K562 (cell line): ENCODE measurements around the gene FA2H. TPM values are rescaled to one million over a fixed set of nuclear protein-coding genes. Genes with fewer than 3 reads are reported as not detected.

ENCODE experiments used
- BACH1 ChIP-seq: fragments of 200-800 bp; sonication (Bioruptor generic); IDR thresholded peaks from 2 replicates; pipeline ENCODE4 v1.6.1; 2016; ENCODE audit warnings: missing genetic modification characterization, missing compliant biosample characterization
- CBX8 ChIP-seq: fragments of 200-600 bp; sonication (generic); IDR thresholded peaks from 2 replicates; pipeline ENCODE4 v1.6.1; 2012; ENCODE audit warnings: borderline replicate concordance, mixed run types, low read depth, mild to moderate bottlenecking, moderate library complexity, mixed read lengths, low read length, control low read depth, inconsistent platforms; ENCODE audit not compliant: poor library complexity, severe bottlenecking; ENCODE audit errors: extremely low read depth
- CCNT2 ChIP-seq: IDR thresholded peaks from 2 replicates; pipeline ENCODE4 v1.6.1; 2011; ENCODE audit warnings: borderline replicate concordance, low read depth, mild to moderate bottlenecking, moderate library complexity, mixed read lengths, low read length; ENCODE audit not compliant: insufficient read length; ENCODE audit errors: extremely low read depth
- CHD4 ChIP-seq: fragments of 200-600 bp; sonication (generic); IDR thresholded peaks from 3 replicates; pipeline ENCODE4 v1.6.1; 2012; ENCODE audit warnings: low read depth, mild to moderate bottlenecking, mixed read lengths, low read length, inconsistent platforms; ENCODE audit not compliant: insufficient read depth, insufficient replicate concordance, poor library complexity, severe bottlenecking
- FUS ChIP-seq: fragments of 200-400 bp; formaldehyde crosslinking; optimal IDR thresholded peaks from 2 replicates; pipeline ENCODE3; 2017; ENCODE audit warnings: low read depth, low read length
- HEY1 ChIP-seq: fragments of 250-450 bp; sonication (Bioruptor Pico); IDR thresholded peaks from 2 replicates; pipeline ENCODE4 v1.5.0; 2020; ENCODE audit warnings: mild to moderate bottlenecking, moderate library complexity, borderline replicate concordance
- ILK ChIP-seq: fragments of 450-650 bp; IDR thresholded peaks from 2 replicates; pipeline ENCODE4 v1.6.1; 2016; ENCODE audit warnings: missing genetic modification characterization, low read depth, mild to moderate bottlenecking, missing compliant biosample characterization, moderate library complexity, borderline replicate concordance
- MED1 ChIP-seq: sonication (generic); formaldehyde crosslinking; IDR thresholded peaks from 2 replicates; pipeline ENCODE4 v1.8.1; 2023; ENCODE audit warnings: missing genetic modification reagents, borderline replicate concordance
- MTF1 ChIP-seq: fragments of 250-450 bp; sonication (Bioruptor Pico); IDR thresholded peaks from 2 replicates; pipeline ENCODE4 v1.9.0; 2021; ENCODE audit warnings: moderate library complexity, mild to moderate bottlenecking, inconsistent platforms, borderline replicate concordance
- PML ChIP-seq: IDR thresholded peaks from 2 replicates; pipeline ENCODE4 v1.6.1; 2012; ENCODE audit warnings: low read length, inconsistent platforms
- SREBF2 ChIP-seq: sonication (generic); formaldehyde crosslinking; IDR thresholded peaks from 2 replicates; pipeline ENCODE4 v1.4.0; 2020; ENCODE audit warnings: mild to moderate bottlenecking, missing genetic modification reagents
- TRIM24 ChIP-seq, 2 experiments: fragments of 450-650 bp; IDR thresholded peaks; 2 replicates each; pipeline ENCODE4 v1.6.1; 2016
- ZNF121 ChIP-seq: sonication (generic); formaldehyde crosslinking; conservative IDR thresholded peaks from 2 replicates; pipeline ENCODE4 v1.8.0; 2022; ENCODE audit warnings: missing genetic modification reagents
- ZNF263 ChIP-seq: sonication (generic); formaldehyde crosslinking; IDR thresholded peaks from 2 replicates; pipeline ENCODE4 v1.8.0; 2022; ENCODE audit warnings: mild to moderate bottlenecking, missing genetic modification reagents, borderline replicate concordance
- ZNF780A ChIP-seq: fragments of 250-450 bp; sonication (Bioruptor Pico); IDR thresholded peaks from 2 replicates; pipeline ENCODE4 v1.5.0; 2021; ENCODE audit warnings: mild to moderate bottlenecking
- polyA plus RNA-seq, 8 experiments: library from polyadenylated mRNA; depleted of rRNA in 4 of 8; stranded (reverse) in 5 of 8; unstranded in 3 of 8; fragments of >200 nt; fragmentation: Nextera tagmentation in 2 of 8; fragmentation: Illumina TruSeq in 1 of 8; extraction: Ambion mirVana in 2 of 8; extraction: Trizol in 1 of 8; gene quantifications; 2 replicates each; pipeline versions ENCODE4 v1.2.1 to v1.2.3, GENCODE V29; 2011 to 2014; ENCODE audit warnings: inconsistent platforms in 1 of 8, missing spikeins in 1 of 8
- total RNA-seq, 7 experiments: library from RNA; depleted of rRNA in 6 of 7; stranded (reverse); fragments of >200 nt in 6 of 7; fragmentation: Illumina TruSeq in 2 of 7; extraction: Trizol in 2 of 7; gene quantifications; 2 replicates each; pipeline versions ENCODE4 v1.2.1 to v1.2.3, GENCODE V29; 2011 to 2021; ENCODE audit warnings: low replicate concordance in 1 of 7
- TF ChIP-seq, protein P1 (sequence below): fragments of 250-450 bp; sonication (Bioruptor Pico); IDR thresholded peaks from 2 replicates; pipeline ENCODE4 v1.5.0; 2020; ENCODE audit warnings: mild to moderate bottlenecking, borderline replicate concordance
- TF ChIP-seq, protein P2 (sequence below): conservative IDR thresholded peaks from 2 replicates; pipeline ENCODE4 v1.6.1; 2011; ENCODE audit warnings: low read depth, mild to moderate bottlenecking, low read length; ENCODE audit not compliant: control insufficient read depth
- TF ChIP-seq, protein P3 (sequence below): fragments of 250-450 bp; sonication (Bioruptor Pico); IDR thresholded peaks from 2 replicates; pipeline ENCODE4 v1.6.1; 2021; ENCODE audit warnings: mild to moderate bottlenecking
- TF ChIP-seq, protein P4 (sequence below), 2 experiments: fragments of 450-650 bp in 1 of 2; sonication (generic) in 1 of 2; formaldehyde crosslinking in 1 of 2; IDR thresholded peaks in 1 of 2; conservative IDR thresholded peaks in 1 of 2; 2 replicates each; pipeline versions ENCODE4 v1.6.1 to v1.8.1; 2016 to 2023; ENCODE audit warnings: mild to moderate bottlenecking in 2 of 2, moderate library complexity in 2 of 2, inconsistent platforms in 1 of 2, missing genetic modification reagents in 1 of 2

FA2H gene
- total and polyA plus RNA-seq, 9 of the 15 experiments (the other 6 are each of a cell fraction or from before 2014, with no cell fraction given) = not detected

DNA sequence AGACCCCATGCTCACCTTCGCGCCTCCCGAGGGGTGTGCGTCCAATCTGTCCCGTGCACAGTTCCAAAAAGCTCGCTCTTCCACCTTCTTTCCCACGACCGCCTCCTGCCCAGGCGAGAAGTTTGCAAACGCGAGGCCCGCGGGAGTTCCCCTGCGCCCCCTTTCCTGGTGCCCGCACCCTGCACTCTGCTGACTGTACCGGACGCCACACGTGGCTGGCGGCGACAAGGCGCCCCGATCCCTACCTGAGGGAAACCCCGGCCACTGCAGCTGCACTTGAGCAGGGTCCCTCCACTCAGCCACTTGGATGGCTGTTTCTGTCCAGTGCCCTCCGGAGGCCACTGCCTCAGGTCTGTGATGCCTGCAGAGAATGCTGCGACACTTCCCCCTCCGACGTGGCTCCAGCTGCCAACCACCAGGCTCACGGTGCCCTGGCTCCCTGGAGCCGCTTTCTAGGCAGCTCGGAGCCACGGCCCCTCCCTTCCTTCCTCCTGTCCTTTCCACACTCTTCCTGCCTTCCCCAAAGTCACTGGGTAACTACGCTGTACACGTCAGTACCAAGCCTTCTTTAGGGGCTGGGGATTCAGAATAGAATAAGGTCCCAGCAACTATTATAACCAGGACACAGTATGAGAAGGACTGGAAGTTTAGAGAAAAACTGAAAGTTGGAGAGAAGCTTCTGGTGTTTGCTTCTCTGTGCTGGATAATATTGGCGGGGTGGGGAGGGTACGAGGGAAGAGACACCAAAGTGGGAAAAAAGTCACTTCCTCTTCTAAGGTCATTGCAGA, 74.0 kb downstream of the FA2H start, which contains the start of gene MLKL (continued):
- no peak for TF ChIP-seq FUS
- no peak for TF ChIP-seq ZNF121
- TF ChIP-seq ZNF780A (CRISPR knock-in tag) = no peak
- no peak for TF ChIP-seq CCNT2
- TF ChIP-seq TRIM24 (IDR thresholded peaks at IDR 0.05) = no peak
- TF ChIP-seq, protein P1, sequence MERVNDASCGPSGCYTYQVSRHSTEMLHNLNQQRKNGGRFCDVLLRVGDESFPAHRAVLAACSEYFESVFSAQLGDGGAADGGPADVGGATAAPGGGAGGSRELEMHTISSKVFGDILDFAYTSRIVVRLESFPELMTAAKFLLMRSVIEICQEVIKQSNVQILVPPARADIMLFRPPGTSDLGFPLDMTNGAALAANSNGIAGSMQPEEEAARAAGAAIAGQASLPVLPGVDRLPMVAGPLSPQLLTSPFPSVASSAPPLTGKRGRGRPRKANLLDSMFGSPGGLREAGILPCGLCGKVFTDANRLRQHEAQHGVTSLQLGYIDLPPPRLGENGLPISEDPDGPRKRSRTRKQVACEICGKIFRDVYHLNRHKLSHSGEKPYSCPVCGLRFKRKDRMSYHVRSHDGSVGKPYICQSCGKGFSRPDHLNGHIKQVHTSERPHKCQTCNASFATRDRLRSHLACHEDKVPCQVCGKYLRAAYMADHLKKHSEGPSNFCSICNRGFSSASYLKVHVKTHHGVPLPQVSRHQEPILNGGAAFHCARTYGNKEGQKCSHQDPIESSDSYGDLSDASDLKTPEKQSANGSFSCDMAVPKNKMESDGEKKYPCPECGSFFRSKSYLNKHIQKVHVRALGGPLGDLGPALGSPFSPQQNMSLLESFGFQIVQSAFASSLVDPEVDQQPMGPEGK (CRISPR knock-in tag) = no peak
- TF ChIP-seq PML = peak; percentile 36; the same call in 1 of the 2 replicates
- TF ChIP-seq, protein P2, sequence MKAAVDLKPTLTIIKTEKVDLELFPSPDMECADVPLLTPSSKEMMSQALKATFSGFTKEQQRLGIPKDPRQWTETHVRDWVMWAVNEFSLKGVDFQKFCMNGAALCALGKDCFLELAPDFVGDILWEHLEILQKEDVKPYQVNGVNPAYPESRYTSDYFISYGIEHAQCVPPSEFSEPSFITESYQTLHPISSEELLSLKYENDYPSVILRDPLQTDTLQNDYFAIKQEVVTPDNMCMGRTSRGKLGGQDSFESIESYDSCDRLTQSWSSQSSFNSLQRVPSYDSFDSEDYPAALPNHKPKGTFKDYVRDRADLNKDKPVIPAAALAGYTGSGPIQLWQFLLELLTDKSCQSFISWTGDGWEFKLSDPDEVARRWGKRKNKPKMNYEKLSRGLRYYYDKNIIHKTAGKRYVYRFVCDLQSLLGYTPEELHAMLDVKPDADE = no peak
- TF ChIP-seq ILK = no peak
- TF ChIP-seq, protein P3, sequence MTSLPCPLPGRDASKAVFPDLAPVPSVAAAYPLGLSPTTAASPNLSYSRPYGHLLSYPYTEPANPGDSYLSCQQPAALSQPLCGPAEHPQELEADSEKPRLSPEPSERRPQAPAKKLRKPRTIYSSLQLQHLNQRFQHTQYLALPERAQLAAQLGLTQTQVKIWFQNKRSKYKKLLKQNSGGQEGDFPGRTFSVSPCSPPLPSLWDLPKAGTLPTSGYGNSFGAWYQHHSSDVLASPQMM = no peak
- no peak for TF ChIP-seq HEY1 (CRISPR knock-in tag)
- no peak for TF ChIP-seq CBX8
- TF ChIP-seq MTF1 (CRISPR knock-in tag) = no peak
- TF ChIP-seq, protein P4, sequence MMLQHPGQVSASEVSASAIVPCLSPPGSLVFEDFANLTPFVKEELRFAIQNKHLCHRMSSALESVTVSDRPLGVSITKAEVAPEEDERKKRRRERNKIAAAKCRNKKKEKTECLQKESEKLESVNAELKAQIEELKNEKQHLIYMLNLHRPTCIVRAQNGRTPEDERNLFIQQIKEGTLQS (IDR thresholded peaks at IDR 0.05) = peak; percentile 58; the same call in 1 of the 2 replicates
- TF ChIP-seq, protein P4 (CRISPR knock-in tag; conservative IDR thresholded peaks at IDR 0.05) = no peak
- no peak for TF ChIP-seq ZNF263 (CRISPR knock-in tag)
- no peak for TF ChIP-seq MED1 (CRISPR knock-in tag)
- no peak for TF ChIP-seq SREBF2 (CRISPR knock-in tag)
- TF ChIP-seq BACH1 = no peak
- TF ChIP-seq CHD4 = no peak
